Ovary (tissue), 3 donors: Measurements from ENCODE around the gene SNTB2.

Source experiments
- CTCF ChIP-seq, 3 donors: fragments of 450-650 bp in 2 of 3; fragments of 200-600 bp in 1 of 3; IDR thresholded peaks; one replicate each; pipeline versions ENCODE4 v1.5.1 to v1.8.0; 2016 to 2022; ENCODE audit warnings: antibody characterized with exemption in 3 of 3, mild to moderate bottlenecking in 1 of 3
- EP300 ChIP-seq: sonication (generic); formaldehyde crosslinking; IDR thresholded peaks from one replicate; pipeline ENCODE4 v1.6.1; 2017; ENCODE audit warnings: antibody characterized with exemption
- donor health status: DM: no; HTN: no; CAD: no.

- no peak for TF ChIP-seq CTCF (IDR thresholded peaks at IDR 0.05)
- no peak for TF ChIP-seq EP300
Measured at GRCh38 chr16:69145658-69146057, 41.3 kb upstream of the SNTB2 start.
